Embryonic facial prominence (tissue), 1 donor: ENCODE results near the gene STX16.

Experiments
- DNase-seq: peaks from one replicate; pipeline ENCODE4 v3.0.0-alpha.2; 2016; ENCODE audit errors: extremely low spot score

The STX16 gene

GRCh38 chr20:58675641-58676040, 24.6 kb downstream of the STX16 start:
- DNase-seq, result no peak

DNA sequence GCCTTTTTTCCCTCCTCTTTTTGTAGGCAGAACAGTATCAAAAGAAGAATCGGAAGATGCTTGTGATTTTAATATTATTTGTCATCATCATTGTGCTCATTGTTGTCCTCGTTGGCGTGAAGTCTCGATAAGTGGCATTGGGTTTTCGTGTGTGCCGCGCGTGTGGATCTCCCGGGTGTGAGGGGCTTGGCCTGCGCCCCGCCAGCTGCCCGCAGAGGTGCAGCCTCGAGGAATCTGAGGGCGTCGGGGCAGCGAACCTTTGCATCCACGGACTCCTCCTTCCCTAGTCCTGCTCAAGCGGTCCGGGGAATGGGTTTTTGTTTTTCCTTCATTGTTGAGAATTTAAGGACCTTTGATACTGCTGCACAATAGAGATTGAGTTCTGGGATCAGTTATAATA, 25.1 kb downstream of the STX16 start:
- DNase-seq, result no peak

GRCh38 chr20:58677079-58677604, 26.1 kb downstream of the STX16 start:
- DNase-seq, result no peak

DNA sequence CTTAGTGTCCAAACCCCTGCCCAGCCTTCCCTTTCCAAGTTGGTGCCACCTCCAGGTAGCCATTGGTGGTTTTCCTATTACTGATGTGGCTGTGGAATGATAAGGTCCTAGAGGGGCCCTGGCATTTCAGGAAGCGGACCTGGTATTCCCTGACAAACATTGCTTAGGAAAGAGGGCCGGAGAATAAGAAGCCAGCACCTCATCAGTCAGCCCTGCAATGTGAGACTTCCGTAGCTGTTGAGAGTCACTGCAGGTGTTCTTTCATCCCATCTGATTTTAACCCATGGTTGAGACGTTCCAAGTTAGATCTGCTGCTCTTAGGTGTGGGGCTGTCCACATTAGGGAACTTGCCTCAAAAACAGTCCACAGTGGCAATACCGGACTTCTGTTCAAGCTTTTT, 26.7 kb downstream of the STX16 start:
- DNase-seq, result no peak

GRCh38 chr20:58678806-58679205, 27.7 kb downstream of the STX16 start:
- DNase-seq, result no peak

DNA sequence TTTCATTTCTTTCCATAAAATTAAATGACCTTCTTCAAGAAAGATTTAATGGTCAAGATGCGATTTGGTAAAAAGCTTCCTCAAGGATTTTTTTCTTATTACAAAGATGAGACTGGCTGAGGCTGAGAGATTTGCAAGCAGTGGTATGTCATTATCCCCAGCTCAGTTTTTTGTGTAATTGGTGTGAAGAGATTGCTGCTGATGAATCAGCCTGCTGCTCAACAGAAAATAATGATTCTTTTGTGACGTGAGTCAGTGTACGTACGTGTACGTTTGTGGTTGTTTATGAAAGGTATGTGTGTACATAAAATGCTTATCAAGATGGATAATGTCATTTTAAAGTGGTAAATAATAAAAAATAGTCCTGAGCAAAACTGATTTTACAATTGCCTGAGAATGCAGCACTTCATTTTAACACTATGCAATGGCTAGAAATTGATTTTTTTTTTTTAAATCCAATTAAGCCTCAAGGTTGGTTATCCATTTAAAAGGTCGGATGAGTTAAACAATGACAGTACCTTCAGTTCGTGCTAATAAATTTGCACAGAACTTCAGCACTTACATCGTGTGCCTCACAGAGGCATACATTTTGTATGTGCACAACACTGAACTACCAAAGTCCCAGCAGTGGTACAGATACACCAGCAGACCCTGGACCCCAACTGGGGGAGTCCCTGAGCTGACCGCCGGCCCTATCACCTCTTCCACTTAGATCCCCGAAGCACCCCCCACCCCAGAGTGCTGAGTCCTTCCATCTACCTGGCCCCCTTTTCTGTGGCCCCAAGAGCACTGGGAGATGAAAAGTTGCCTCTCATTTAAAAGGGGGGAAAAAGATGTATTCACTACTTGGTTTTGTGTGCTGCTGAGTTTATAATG, 31.8 kb downstream of the STX16 start:
- no peak for DNase-seq

DNA sequence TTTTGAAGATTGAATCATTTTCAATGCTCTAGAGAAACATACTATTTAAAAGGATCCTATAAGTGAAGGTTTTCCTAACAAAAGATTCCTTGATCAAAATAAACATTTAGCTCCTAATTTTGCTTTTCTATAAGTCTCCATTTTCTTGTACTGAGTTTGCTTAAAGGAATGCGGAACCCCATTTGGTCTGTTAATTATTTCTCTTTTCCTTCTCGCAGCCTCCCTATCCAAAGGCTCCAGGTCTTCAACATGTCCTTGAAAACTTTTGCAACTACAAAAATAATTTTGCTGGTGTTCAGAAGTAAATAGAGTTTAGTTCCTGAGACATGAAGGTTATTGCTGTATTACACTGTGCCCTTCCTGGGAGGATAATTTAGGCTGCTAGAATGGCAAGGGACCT, 33.2 kb downstream of the STX16 start:
- DNase-seq, result no peak

DNA sequence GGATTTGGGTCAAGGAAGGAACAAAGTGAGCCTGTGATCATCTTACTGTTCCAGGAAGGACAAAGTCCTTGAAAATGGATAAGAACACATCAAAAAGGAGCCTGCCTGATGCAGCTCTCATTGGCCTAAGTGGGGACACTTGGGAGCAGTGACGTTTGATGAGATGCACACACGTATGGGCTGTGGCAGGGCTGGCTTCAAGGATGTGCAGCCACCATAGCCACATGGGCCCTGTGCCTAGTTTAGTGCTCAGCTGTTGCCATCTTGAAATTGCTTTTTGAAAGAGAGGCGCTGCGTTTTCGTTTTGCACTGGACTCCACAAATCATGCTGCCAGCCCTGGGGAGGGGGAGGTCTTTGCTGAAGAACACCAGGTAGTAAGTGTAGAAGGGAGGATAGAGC, 34.9 kb downstream of the STX16 start:
- DNase-seq, result no peak

DNA sequence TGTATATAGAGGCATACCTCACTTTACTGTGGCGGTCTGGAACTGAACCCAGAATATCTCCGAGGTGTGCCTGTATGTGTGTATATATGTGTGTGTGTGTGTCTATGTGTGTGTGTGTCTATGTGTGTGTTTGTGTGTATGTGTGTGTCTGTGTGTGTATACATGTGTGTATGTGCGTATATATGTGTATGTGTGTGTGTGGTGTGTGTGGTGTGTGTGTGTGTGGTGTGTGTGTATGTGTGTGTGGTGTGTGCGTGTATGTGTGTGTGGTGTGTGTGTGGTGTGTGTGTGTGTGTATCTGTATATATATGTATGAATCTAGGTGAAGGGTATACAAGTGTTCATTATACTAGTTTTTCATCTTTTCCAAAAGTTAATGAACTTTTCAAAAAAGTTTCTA, 37.3 kb downstream of the STX16 start:
- DNase-seq, result no peak

DNA sequence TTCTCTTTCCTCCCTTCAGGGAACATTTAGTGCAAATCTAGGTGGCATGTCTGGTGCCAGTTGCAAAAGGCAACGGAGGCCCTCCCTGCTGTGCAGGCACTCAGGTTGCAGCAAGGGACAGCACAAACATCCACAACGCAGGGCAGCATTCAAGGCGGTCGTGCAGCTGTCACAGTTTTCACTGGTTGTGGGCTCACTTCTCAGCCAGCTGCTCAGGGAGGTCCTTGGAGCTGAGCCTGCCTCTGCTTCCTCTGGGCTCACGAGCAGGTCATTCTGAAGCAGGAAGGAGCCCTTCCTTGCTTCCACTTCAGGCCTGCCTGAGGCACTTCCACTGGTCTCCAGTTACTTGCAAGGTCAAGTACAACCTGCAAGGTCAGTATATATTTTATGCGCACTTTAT, 37.8 kb downstream of the STX16 start:
- DNase-seq, result no peak

DNA sequence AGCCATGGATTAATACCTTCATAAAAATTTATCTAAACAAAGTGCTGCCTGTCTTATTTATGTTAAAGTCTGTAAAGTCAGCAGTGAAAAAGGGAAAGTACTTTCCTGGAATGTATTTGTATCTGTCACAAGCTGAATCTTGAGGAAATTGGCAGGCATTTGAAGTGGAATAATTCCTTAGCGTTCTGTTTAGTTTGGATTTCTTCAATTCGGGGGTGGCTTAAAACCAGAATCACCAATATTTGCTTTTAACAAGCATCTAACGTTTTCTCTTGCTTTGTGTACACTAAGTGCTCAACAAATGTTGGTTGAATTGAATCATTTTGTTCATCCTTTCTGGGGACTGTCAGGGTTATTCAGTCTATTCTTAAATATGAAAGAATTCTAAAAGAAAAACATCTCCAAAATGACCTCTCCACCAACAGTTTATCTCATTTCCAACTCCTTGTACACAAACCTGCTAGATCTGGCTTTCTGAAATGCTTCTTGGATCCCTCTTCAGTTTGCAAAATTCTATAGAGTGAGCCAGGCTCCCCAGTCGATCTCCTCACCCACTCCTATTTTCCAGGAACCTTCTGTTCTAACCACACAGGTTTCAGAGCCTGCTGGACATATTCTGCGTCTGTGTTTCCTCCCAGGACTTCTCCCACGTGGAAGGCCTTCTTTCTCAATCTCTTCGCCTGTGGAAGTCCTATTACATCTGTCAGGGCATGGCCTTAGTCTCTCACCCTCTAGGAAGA, 39.5 kb downstream of the STX16 start:
- DNase-seq, result no peak

DNA sequence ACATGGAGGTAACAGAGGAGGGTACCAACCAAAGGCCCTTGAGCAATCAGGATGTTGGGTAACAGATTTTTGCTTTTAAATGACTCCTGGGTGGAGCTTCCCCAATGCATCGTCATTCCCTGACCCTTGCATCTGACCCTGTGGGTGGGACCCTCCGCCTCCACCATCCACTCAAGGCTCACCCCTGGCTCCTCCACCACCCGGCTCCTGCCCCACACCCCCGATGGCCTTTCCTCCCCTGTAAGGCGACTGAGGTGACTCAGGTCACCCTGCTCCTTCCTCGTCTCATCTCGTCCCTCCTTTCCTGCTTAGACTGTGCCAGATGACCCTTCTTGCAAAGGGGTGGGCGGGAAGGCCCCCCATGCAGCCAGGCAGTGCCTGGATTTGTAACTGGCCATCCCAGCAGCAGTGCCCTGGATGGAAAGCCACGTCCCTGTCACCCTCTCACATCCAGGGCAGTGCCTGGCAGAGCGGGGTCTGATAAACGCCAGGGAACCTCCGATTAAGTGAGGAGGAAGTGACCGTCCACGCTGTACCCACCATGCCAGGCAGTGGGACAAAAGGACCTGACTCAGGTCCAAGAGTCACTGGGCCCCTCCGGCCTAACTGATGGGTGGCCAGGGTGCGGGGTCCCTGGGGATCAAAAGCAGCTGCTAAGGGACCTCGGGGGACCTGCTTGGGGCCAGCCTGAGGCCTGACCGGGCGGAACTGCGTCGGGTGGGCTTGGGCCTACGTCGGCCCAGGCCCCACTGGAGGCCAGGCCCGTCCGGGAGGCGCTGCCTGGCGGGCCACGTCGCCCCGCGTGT, 40.9 kb downstream of the STX16 start:
- no peak for DNase-seq

DNA sequence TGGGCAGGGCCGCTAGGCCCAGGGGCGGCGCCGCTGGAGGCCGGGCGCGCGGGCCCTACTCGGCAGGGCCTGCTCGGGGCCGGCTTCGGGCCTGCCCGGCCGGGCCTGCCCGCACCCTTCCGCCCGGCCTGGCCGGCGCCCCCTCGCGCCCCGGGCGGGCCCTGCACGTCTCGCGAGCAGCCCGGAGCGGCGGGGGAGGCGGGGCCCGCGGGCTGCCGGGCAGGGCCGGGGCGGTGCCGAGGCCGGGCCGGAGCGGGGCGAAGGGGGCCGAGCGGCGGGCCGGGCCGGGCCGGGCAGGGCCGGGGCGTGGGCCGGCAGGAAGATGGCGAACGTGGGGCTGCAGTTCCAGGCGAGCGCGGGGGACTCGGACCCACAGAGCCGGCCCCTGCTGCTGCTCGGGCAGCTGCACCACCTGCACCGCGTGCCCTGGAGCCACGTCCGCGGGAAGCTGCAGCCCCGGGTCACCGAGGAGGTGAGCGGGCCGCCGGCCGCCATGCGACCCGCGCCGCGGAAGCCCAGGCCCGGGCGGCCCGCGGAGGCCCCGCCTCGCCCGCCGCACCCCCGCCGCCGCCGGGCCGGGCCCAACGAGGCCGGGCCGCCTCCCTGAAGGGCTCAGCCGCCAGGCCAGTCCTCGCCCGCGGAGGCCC, 41.6 kb downstream of the STX16 start, which contains the start of gene NPEPL1:
NPEPL1 (plus strand) TSS at position 222 of the 647 bp plus-strand sequence; CDS start at position 323, 101 bp downstream.
- no peak for DNase-seq

GRCh38 chr20:58693226-58694006, 42.3 kb downstream of the STX16 start:
- DNase-seq, result no peak

- no peak for DNase-seq
Measured at GRCh38 chr20:58694241-58695083, 43.4 kb downstream of the STX16 start.

DNA sequence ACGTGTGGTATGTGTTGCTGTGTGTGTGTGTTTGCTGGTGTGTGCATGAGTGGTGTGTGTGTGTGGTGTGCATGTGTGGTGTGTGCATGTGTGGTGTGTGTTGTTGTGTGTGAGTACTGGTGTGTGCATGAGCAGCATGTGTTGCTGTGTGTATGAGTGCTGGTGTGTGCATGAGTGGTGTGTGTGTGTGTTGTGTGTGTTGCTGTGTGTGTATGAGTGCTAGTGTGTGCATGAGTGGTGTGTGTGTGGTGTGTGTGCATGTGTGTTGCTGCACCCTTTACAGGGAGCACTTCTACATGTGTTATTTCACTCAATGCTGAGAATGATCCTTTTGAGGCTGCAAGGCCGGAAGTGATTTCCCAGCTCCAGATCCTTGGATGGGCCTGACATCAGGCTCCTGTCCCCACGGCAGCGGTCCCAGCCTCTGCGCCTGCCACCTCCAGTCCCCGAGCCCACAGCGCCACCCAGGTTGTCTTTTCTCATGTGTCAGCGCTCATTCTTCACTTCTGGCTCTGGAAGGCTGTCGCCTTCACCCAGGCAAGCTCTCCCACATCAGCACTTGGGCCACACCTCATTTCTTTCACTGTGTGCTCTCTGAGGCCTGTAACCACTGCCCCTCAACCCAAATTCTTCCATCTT, 44.1 kb downstream of the STX16 start:
- DNase-seq, result no peak

DNA sequence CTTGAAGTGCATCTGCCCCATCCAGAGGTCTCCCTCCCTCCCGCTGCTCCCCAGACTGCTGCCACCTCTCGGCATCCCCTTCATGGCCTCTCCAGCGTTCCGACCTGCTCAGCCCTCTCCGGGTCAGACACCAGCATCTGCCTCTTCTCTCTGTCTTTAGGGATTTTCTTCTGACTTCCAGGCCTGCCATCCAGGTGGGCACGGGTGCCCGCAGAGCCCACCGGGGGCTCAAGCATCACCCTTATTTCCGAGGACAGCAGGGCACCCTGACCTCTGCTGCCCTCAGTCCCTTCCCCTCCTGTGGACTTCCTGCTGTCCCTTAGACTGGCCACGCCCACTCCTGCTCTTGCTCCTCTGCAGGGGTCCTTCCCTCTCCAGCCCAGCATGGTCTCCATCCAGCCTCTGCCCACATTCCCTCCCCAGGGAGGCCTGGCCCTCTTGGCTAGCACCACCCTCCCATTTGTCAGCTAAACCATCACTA, 44.9 kb downstream of the STX16 start:
- DNase-seq, result no peak

- DNase-seq, result no peak
Measured at GRCh38 chr20:58696411-58696961, 45.4 kb downstream of the STX16 start.
